Neural crest cell (in vitro differentiated cells): Measurements from ENCODE around the gene RNFT2. TPM values are rescaled to one million over a fixed set of nuclear protein-coding genes. Genes with fewer than 3 reads are reported as not detected.

Experiments used
- DNase-seq: peaks from one replicate; pipeline ENCODE4 v3.0.0; 2021; ENCODE audit warnings: low read depth, mixed read lengths, low spot score
- H3K27ac Mint-ChIP-seq: one replicate; pipeline ENCODE4 v1.8.0; 2021; ENCODE audit warnings: mild to moderate bottlenecking, mixed read lengths; ENCODE audit not compliant: unreplicated experiment
- H3K27me3 Mint-ChIP-seq: 2 replicates; pipeline ENCODE4 v1.8.0; 2021; ENCODE audit warnings: low read depth, mild to moderate bottlenecking, mixed read lengths
- H3K36me3 Mint-ChIP-seq: 2 replicates; pipeline ENCODE4 v1.8.0; 2021; ENCODE audit warnings: low read depth, mild to moderate bottlenecking, mixed read lengths
- H3K4me1 Mint-ChIP-seq: 2 replicates; pipeline ENCODE4 v1.8.0; 2021; ENCODE audit warnings: mixed read lengths
- H3K4me3 Mint-ChIP-seq: one replicate; pipeline ENCODE4 v1.8.0; 2021; ENCODE audit warnings: mild to moderate bottlenecking, mixed read lengths
- H3K9me3 Mint-ChIP-seq: 2 replicates; pipeline ENCODE4 v1.8.0; 2021; ENCODE audit warnings: mixed read lengths
- CTCF ChIP-seq: fragments of 200-600 bp; sonication (generic); conservative IDR thresholded peaks from 2 replicates; pipeline ENCODE4 v1.5.0; 2021; ENCODE audit warnings: antibody characterized with exemption, mild to moderate bottlenecking
- total RNA-seq: library from RNA; stranded (reverse); gene quantifications from 2 replicates; pipeline ENCODE4 v1.2.1, GENCODE V29; 2021

RNFT2 gene
- total RNA-seq, 1 donor from 2014 or later = 79.9 TPM

- Mint-ChIP-seq H3K4me1 (no peaks in the 10 kb centered on the region), H3K27ac (peak overlapping the region; percentile 16), H3K4me3 (no peak overlapping the region), H3K27me3 (no peaks in the 10 kb centered on the region), H3K9me3 (no peaks in the 10 kb centered on the region), H3K36me3 (peaks cover 13% of the 10 kb centered on the region)
- DNase-seq = no peak
- no peak for TF ChIP-seq CTCF
Measured at GRCh38 chr12:116835484-116835883, 97.4 kb downstream of the RNFT2 start.

- Mint-ChIP-seq H3K4me3 (no peak overlapping the region), H3K4me1 (no peaks in the 10 kb centered on the region), H3K36me3 (peaks cover 13% of the 10 kb centered on the region), H3K27me3 (no peaks in the 10 kb centered on the region), H3K9me3 (no peaks in the 10 kb centered on the region), H3K27ac (no peak overlapping the region)
- TF ChIP-seq CTCF = no peak
- DNase-seq = no peak
Measured at GRCh38 chr12:116837097-116837496, 99.0 kb downstream of the RNFT2 start.

DNA sequence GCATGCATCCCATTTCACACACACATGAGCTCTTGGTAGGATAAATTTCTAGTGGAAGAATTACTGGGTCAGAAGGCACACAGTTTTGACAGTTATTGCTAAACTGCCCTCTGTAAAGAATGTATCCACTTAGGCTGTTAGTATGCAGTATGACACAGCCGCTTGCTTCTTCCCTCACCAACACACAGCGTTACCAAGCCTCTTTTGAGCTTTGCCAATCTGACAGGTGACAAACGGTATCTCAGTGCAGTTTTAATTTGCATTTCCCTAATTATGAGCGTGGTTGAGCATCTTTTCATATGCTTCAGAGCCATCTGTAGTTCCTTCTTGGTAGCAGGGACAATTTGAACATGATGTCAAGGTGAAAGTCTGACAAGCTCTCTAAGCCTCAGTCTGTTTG is 100.2 kb downstream of the RNFT2 start:
- Mint-ChIP-seq H3K36me3 (peaks cover 13% of the 10 kb centered on the region), H3K27ac (no peak overlapping the region), H3K4me1 (no peaks in the 10 kb centered on the region), H3K4me3 (no peak overlapping the region), H3K9me3 (no peaks in the 10 kb centered on the region), H3K27me3 (no peaks in the 10 kb centered on the region)
- DNase-seq = no peak
- TF ChIP-seq CTCF = no peak

DNA sequence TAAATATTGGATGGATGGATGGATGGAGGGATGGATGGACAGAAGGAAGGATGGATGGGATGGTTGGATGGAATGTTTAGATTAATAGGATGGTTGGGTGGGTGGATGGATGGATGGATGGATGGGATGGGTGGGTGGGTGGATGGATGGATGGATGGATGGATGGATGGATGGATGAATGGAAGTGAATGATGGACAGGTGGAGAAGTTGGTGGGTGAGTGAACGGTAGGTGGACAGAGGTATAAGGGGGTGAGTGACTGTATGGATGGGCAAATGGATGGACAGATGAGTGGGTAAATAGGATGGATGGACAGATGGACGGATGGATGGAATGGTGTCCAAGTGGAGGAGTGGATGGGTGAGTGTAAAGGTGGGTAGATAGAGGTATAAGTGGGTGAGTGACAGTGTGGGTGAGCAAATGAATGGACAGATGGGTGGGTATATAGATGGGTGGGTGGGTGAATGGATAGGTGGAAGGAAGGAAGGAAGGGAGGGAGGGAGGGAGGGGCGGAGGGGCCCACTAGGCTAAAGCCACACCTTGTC is 101.2 kb downstream of the RNFT2 start:
- no peak for DNase-seq
- no peaks in the 10 kb centered on the region for H3K4me1 Mint-ChIP-seq
- peaks cover 15% of the 10 kb centered on the region for H3K36me3 Mint-ChIP-seq
- H3K9me3 Mint-ChIP-seq = no peaks in the 10 kb centered on the region
- no peak overlapping the region for H3K27ac Mint-ChIP-seq
- H3K27me3 Mint-ChIP-seq = no peaks in the 10 kb centered on the region
- no peak overlapping the region for H3K4me3 Mint-ChIP-seq
- no peak for TF ChIP-seq CTCF

- Mint-ChIP-seq H3K4me1 (no peaks in the 10 kb centered on the region), H3K4me3 (no peak overlapping the region), H3K9me3 (no peaks in the 10 kb centered on the region), H3K36me3 (peaks cover 8% of the 10 kb centered on the region), H3K27ac (no peak overlapping the region), H3K27me3 (no peaks in the 10 kb centered on the region)
- TF ChIP-seq CTCF = no peak
- no peak for DNase-seq
Measured at GRCh38 chr12:116843085-116843484, 105.0 kb downstream of the RNFT2 start.
